ENCODE measurements around the gene HMGB2.

HMGB2 gene

GRCh38 chr4:173288698-173289352 is 45.3 kb downstream of the HMGB2 start:
- no peak for DNase-seq (ENCODE audit: low spot score)

GRCh38 chr4:173288296-173288695 is 45.9 kb downstream of the HMGB2 start:
- DNase-seq (ENCODE audit: low spot score), result peak; percentile 74

- DNase-seq (ENCODE audit: low spot score), result no peak
Observed at GRCh38 chr4:173287486-173287885, 46.7 kb downstream of the HMGB2 start.

- DNase-seq (ENCODE audit: low spot score), result no peak
Observed at GRCh38 chr4:173284463-173284862, 49.7 kb downstream of the HMGB2 start.

- DNase-seq (ENCODE audit: low spot score), result no peak
Observed at GRCh38 chr4:173282626-173283025, 51.5 kb downstream of the HMGB2 start.

- DNase-seq (ENCODE audit: low spot score), result no peak
Observed at GRCh38 chr4:173282256-173282562, 51.9 kb downstream of the HMGB2 start.

- no peak for DNase-seq (ENCODE audit: low spot score)
Observed at GRCh38 chr4:173281406-173282255, 52.5 kb downstream of the HMGB2 start.

Data from CD4-positive, alpha-beta T cell treated with Interleukin-2 at 100 ng/mL for 4 hours (primary cell).